Measurements from ENCODE around the gene MCC.

DNA sequence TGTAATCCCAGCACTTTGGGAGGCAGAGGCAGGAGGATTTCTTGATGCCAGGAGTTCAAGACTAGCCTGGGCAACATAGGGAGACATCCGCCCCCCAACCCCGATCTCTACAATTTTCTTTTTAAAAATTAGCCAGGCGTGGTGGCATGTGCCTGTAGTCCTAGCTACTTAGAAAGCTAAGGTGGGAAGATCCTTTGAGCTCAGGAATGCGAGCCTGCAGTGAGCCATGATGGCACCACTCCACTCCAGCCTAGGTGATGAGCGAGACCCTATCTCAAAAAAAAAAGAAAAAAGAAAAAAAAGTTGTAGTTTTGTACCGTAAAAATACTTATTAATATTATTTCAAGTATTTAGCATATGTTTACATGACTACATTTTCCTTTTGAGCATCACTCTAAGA lies 82.7 kb downstream of the MCC start:
- TF ChIP-seq, protein P1, sequence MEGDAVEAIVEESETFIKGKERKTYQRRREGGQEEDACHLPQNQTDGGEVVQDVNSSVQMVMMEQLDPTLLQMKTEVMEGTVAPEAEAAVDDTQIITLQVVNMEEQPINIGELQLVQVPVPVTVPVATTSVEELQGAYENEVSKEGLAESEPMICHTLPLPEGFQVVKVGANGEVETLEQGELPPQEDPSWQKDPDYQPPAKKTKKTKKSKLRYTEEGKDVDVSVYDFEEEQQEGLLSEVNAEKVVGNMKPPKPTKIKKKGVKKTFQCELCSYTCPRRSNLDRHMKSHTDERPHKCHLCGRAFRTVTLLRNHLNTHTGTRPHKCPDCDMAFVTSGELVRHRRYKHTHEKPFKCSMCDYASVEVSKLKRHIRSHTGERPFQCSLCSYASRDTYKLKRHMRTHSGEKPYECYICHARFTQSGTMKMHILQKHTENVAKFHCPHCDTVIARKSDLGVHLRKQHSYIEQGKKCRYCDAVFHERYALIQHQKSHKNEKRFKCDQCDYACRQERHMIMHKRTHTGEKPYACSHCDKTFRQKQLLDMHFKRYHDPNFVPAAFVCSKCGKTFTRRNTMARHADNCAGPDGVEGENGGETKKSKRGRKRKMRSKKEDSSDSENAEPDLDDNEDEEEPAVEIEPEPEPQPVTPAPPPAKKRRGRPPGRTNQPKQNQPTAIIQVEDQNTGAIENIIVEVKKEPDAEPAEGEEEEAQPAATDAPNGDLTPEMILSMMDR (IDR thresholded peaks at IDR 0.05 in 4 of 5, conservative IDR thresholded peaks at IDR 0.05 in 1 of 5), result no peak
- no peak for TF ChIP-seq POLR2A (IDR thresholded peaks at IDR 0.05)
